Epithelial cell of proximal tubule (primary cell): ENCODE results near the gene PROCA1. TPM values are rescaled to one million over a fixed set of nuclear protein-coding genes. Genes with fewer than 3 reads are reported as not detected.
"Not testable (repeated sequence)": the region's sequence is repeated elsewhere in the genome, so short reads cannot be mapped to it uniquely, and the experiment has no call there.

Experiments used
- DNase-seq: peaks from one replicate; pipeline ENCODE4 v3.0.0-alpha.2; 2011; ENCODE audit warnings: low read depth
- H3K4me3 ChIP-seq: 2 replicates; pipeline ENCODE4 v1.5.1; 2011; ENCODE audit warnings: low read depth, mild to moderate bottlenecking, low read length
- CTCF ChIP-seq: conservative IDR thresholded peaks from 2 replicates; pipeline ENCODE4 v1.5.1; 2012; ENCODE audit warnings: low read depth, mild to moderate bottlenecking, low read length
- total RNA-seq: library from RNA; depleted of rRNA; stranded (reverse); fragments of >200 nt; gene quantifications from 2 replicates; pipeline ENCODE4 v1.2.3, GENCODE V29; 2015

Gene PROCA1
- total RNA-seq, 1 donor from 2014 or later, result under 0.01 TPM

DNA sequence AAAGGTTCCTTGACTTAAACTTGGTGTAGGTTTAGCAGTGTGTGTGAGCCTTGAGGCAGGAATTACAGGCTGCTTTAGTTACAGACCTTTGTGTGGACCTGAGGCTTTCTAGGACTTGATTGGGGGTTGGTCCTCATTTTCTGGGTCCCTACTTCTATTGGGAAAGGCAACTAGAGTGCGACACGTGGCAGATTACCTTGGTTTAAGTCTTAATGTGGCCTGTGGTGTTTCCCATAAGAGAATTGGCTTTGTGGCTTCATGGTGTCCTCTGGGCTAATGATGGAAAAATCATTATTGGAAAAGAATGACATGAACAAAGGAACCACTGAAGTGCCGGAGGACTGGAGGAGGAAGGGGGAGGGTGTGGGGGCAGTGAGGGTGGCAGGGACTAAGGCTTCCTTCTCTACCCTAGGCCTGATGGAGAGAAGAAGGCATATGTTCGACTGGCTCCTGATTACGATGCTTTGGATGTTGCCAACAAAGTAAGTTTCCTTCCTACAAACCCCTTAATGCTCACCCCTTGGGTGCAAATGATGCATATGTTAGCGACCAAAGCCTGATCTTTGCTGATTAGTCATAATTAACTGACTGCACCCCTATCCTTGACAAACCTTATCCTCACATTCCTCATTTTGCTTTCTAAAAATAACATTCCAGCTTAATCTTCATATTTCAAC, 11.6 kb upstream of the PROCA1 start:
- H3K4me3 ChIP-seq, result no peak overlapping the region
- TF ChIP-seq CTCF, result no peak
- DNase-seq, result no peak

DNA sequence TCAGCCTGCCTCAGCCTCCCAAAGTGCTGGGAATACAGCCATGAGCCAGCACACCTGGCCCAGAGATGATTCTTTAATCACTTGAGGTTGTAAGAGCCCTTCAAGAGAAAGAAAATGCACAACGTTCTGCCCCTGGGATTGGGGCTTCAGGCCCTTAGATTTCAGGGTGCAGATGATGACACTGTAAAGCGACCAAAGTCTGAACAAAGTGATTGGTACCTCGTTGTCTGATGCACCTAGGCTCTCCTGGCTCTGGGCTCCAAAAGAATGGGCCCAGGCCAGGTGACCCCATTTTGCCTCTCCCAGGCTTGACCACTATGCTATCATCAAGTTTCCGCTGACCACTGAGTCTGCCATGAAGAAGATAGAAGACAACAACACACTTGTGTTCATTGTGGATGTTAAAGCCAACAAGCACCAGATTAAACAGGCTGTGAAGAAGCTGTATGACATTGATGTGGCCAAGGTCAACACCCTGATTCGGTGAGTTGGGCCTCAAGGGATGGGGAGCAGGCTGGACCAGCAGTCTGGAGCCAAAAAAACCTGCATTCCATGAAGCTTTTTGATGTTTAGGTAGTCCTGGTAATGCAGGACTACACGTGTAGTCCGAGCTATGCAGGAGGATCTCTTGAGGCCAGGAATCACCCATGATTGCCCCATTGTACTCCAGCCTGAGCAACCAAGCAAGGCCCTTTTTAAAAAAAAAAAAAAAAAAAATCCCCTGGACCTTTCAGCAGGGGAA, 10.9 kb upstream of the PROCA1 start:
- peak overlapping the region; percentile 96 for H3K4me3 ChIP-seq
- DNase-seq, result no peak
- no peak for TF ChIP-seq CTCF

- not testable (repeated sequence) for DNase-seq
- peak overlapping the region; percentile 96 for H3K4me3 ChIP-seq
Measured at GRCh38 chr17:28720997-28721329, 9.3 kb upstream of the PROCA1 start.

GRCh38 chr17:28720247-28720996, 8.7 kb upstream of the PROCA1 start:
- TF ChIP-seq CTCF, result peak; percentile 25
- peak overlapping the region; percentile 96 for H3K4me3 ChIP-seq
- DNase-seq, result no peak

GRCh38 chr17:28719021-28719433, 7.3 kb upstream of the PROCA1 start:
- TF ChIP-seq CTCF, result no peak
- DNase-seq, result no peak
- H3K4me3 ChIP-seq, result peak overlapping the region; percentile 96

DNA sequence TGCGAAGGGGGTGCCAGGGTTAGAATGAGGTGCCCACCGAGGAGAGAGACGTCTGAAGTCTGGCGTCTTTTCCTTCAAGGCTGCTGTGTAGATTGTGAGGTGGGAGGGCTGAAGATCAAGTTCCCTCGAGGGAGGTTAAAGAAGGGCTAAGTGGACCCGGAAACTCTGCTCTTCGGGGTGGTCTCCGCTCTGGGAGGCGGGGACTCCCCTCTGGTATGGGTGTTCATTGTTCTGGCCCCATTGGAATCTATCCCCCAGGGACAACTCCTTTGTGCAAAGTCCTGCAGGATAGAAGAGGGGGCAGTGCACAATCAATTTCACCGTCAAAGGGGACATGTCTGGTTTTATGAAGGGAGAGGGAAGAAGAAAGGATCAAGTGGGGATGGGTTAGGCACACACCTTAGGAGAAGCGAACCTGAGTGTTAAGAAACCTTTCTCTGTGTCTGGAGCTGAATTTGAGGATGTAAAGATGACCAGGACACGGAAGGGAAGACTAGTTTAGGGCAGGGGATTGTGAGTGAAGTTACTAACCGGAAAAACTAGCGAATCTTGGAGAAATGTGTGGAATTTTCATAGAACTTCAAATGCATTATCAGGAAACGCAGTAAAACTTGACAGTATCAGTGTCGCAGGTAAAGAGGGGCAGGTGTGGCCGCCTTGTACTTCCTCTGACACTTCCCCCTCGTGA, 6.8 kb upstream of the PROCA1 start:
- peak overlapping the region; percentile 96 for H3K4me3 ChIP-seq

More for the DNA sequence above, 6.8 kb upstream of the PROCA1 start:
- DNase-seq, result no peak
- no peak for TF ChIP-seq CTCF
